HuH-7 (cell line): ENCODE data around the gene CLP1.
A peak's percentile ranks its signal among the peaks of the same experiment; 100 is the strongest.
"Not testable (repeated sequence)": the region's sequence is repeated elsewhere in the genome, so short reads cannot be mapped to it uniquely, and the experiment has no call there.

Experiments used
- DNase-seq: peaks from one replicate; pipeline ENCODE4 v3.0.0; 2011; ENCODE audit warnings: low spot score

CLP1 gene

GRCh38 chr11:57667117-57667735 is 9.7 kb downstream of the CLP1 start:
- peak; percentile 99 for DNase-seq

- DNase-seq: peak; percentile 100
These were observed 10.3 kb downstream of the CLP1 start, which contains the start of gene ZDHHC5 for GRCh38 chr11:57667736-57668433. Gene ZDHHC5, plus strand, starts transcription at chr11:57668114. Its CDS starts 4,977 bp downstream, at chr11:57673091.

- DNase-seq: no peak
These were observed 10.8 kb downstream of the CLP1 start for GRCh38 chr11:57668434-57668782.

GRCh38 chr11:57674251-57674650 is 16.7 kb downstream of the CLP1 start:
- DNase-seq: no peak

- DNase-seq: no peak
These were observed 17.8 kb downstream of the CLP1 start for GRCh38 chr11:57675176-57675941.

- DNase-seq: no peak
These were observed 21.8 kb downstream of the CLP1 start for GRCh38 chr11:57679396-57679795.

GRCh38 chr11:57680552-57680874 is 23.0 kb downstream of the CLP1 start:
- DNase-seq: no peak

- no peak for DNase-seq
These were observed 23.6 kb downstream of the CLP1 start for GRCh38 chr11:57681168-57681567.

GRCh38 chr11:57690474-57690873 is 32.9 kb downstream of the CLP1 start:
- DNase-seq: not testable (repeated sequence)

GRCh38 chr11:57698843-57699365 is 41.3 kb downstream of the CLP1 start:
- DNase-seq: no peak

GRCh38 chr11:57699813-57700212 is 42.3 kb downstream of the CLP1 start:
- no peak for DNase-seq

- DNase-seq: no peak
These were observed 42.9 kb downstream of the CLP1 start for GRCh38 chr11:57700425-57700824.

GRCh38 chr11:57703341-57703740 is 45.8 kb downstream of the CLP1 start:
- no peak for DNase-seq

- DNase-seq: no peak
These were observed 47.4 kb downstream of the CLP1 start for GRCh38 chr11:57704932-57705331.

- DNase-seq: peak; percentile 46
These were observed 47.9 kb downstream of the CLP1 start for GRCh38 chr11:57705432-57705831.

GRCh38 chr11:57709802-57710367 is 52.3 kb downstream of the CLP1 start:
- DNase-seq: no peak
